GM12875 (cell line): ENCODE data around the gene FAM177A1.
"Not testable (repeated sequence)": the region's sequence is repeated elsewhere in the genome, so short reads cannot be mapped to it uniquely, and the experiment has no call there.

Experiments
- H3K4me3 ChIP-seq: one replicate; pipeline ENCODE4 v1.5.1; 2011; ENCODE audit warnings: low read depth, low read length, control low read depth
- TF ChIP-seq, protein P1 (sequence below): IDR thresholded peaks from 2 replicates; pipeline ENCODE4 v1.5.1; 2011; ENCODE audit warnings: low read depth, mild to moderate bottlenecking, control low read depth, inconsistent platforms, low read length, moderate library complexity, borderline replicate concordance; ENCODE audit not compliant: insufficient read depth

FAM177A1 gene

GRCh38 chr14:35028435-35028834, 17.6 kb upstream of the FAM177A1 start:
- H3K4me3 ChIP-seq = no peak overlapping the region
- TF ChIP-seq, protein P1, sequence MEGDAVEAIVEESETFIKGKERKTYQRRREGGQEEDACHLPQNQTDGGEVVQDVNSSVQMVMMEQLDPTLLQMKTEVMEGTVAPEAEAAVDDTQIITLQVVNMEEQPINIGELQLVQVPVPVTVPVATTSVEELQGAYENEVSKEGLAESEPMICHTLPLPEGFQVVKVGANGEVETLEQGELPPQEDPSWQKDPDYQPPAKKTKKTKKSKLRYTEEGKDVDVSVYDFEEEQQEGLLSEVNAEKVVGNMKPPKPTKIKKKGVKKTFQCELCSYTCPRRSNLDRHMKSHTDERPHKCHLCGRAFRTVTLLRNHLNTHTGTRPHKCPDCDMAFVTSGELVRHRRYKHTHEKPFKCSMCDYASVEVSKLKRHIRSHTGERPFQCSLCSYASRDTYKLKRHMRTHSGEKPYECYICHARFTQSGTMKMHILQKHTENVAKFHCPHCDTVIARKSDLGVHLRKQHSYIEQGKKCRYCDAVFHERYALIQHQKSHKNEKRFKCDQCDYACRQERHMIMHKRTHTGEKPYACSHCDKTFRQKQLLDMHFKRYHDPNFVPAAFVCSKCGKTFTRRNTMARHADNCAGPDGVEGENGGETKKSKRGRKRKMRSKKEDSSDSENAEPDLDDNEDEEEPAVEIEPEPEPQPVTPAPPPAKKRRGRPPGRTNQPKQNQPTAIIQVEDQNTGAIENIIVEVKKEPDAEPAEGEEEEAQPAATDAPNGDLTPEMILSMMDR = no peak

- TF ChIP-seq, protein P1 = no peak
Measured at GRCh38 chr14:35032562-35032961, 13.5 kb upstream of the FAM177A1 start.

GRCh38 chr14:35034440-35034833, 11.6 kb upstream of the FAM177A1 start:
- no peak overlapping the region for H3K4me3 ChIP-seq
- TF ChIP-seq, protein P1 = no peak

More at GRCh38 chr14:35032562-35032961, 13.5 kb upstream of the FAM177A1 start:
- H3K4me3 ChIP-seq = no peak overlapping the region

DNA sequence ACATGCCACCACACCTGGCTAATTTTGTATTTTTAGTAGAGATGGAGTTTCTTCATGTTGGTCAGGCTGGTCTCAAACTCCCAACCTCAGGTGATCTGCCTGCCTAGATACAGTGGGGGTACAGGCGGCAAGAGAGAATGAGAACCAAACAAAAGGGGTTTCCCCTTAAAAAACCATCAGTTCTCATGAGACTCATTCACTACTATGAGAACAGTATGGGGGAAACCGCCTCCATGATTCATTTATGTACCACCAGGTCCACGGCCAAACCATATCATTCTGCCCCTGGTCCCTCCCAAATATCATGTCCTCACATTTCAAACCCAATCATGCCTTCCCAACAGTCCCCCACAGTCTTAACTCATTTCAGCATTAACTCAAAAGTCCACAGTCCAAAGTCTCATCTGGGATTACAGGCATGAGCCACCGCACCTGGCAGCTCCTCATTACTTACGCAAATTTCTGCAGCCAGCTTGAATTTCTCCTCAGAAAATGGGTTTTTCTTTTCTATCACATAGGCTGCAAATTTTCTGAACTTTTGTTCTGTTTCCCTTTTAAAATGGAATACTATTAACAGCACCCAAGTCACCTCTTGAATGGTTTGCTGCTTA, 11.0 kb upstream of the FAM177A1 start:
- H3K4me3 ChIP-seq = not testable (repeated sequence)

DNA sequence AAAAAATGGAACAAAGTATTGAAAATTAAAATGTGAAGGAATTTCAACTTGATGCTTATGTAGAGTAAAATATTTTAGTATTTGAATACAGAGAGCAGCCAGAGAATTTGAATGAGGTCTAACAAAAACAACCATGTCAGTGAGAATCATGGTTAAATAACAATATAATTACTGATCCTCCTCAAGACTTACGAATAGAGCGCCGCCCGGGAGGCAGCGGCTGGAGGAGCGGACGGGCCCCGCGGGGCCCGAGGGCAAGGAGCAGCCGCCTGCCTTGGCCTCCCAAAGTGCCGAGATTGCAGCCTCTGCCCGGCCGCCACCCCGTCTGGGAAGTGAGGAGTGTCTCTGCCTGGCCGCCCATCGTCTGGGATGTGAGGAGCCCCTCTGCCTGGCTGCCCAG, 7.8 kb upstream of the FAM177A1 start:
- not testable (repeated sequence) for H3K4me3 ChIP-seq

DNA sequence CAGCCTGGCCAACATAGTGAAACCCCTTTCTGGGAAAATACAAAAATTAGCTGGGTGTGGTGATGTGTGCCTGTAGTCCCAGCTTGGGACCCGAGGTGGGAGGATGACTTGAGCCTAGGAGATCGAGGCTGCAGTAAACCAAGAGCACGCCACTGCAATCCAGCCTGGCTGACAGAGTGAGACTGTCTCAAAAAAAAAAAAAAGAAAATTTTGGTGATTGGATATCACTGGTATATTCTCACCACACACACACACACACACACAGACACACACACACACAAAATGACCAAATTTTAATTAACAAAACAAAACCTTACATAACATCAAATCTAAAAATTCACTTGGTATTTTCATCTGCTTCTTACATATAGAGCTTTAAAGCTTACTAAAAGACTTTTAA, 3.4 kb upstream of the FAM177A1 start:
- H3K4me3 ChIP-seq = no peak overlapping the region
- TF ChIP-seq, protein P1 = no peak

DNA sequence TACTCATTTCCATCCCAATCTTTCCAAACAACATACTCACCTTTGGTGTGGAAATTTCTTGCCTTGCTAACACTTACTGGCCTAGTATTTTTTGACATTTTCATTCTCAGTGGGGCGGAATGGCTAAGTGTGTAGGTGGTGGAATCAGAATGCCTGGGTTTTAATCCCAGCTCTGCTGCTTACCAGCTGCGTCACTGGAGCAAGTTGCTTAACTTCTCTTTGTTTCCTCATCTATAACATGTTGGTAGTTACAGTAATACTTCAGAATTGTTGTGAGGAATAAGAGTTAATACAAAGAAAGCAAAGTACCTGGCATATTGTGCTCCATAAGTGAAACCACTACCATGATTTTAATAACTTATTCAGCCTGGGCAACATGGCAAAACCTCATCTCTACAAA, 3.0 kb upstream of the FAM177A1 start:
- no peak overlapping the region for H3K4me3 ChIP-seq
- TF ChIP-seq, protein P1 = no peak

- TF ChIP-seq, protein P1 = no peak
- peak overlapping the region; percentile 61 for H3K4me3 ChIP-seq
Measured at GRCh38 chr14:35044939-35045797, 904 bp upstream of the FAM177A1 start.
